Measurements from ENCODE around the gene CD7.

GRCh38 chr17:82295472-82295814 is 22.0 kb downstream of the CD7 start:
- no peak for TF ChIP-seq CTCF (IDR thresholded peaks at IDR 0.05)
- no peak for TF ChIP-seq EZH2 (IDR thresholded peaks at IDR 0.05)
- no peak for TF ChIP-seq EZH2phosphoT487 (IDR thresholded peaks at IDR 0.05)

Measured in neural progenitor cell (in vitro differentiated cells).